Effector memory CD4-positive, alpha-beta T cell (primary cell): ENCODE data around the gene CRKL.
"Not testable (repeated sequence)": the region's sequence is repeated elsewhere in the genome, so short reads cannot be mapped to it uniquely, and the experiment has no call there.

ENCODE experiments used
- DNase-seq, 3 donors: peaks; one replicate each; pipeline ENCODE4 v3.0.0-alpha.2; 2020
- H3K27ac ChIP-seq: 2 replicates; pipeline ENCODE4 v1.7.0; 2013; ENCODE audit warnings: mild to moderate bottlenecking, low read length, moderate library complexity; ENCODE audit not compliant: insufficient read depth, poor library complexity, severe bottlenecking
- H3K27me3 ChIP-seq: replicated peaks from 2 replicates; pipeline ENCODE4 v1.7.0; 2013; ENCODE audit warnings: mild to moderate bottlenecking, low read length; ENCODE audit not compliant: insufficient read depth, control insufficient read depth, poor library complexity, severe bottlenecking
- H3K36me3 ChIP-seq: 2 replicates; pipeline ENCODE4 v1.7.0; 2013; ENCODE audit warnings: mild to moderate bottlenecking, low read length, moderate library complexity; ENCODE audit not compliant: control insufficient read depth, insufficient read depth
- H3K4me1 ChIP-seq: 2 replicates; pipeline ENCODE4 v1.7.0; 2013; ENCODE audit warnings: low read length, mild to moderate bottlenecking; ENCODE audit not compliant: control insufficient read depth, insufficient read depth, poor library complexity, severe bottlenecking
- H3K4me3 ChIP-seq: 2 replicates; pipeline ENCODE4 v1.7.0; 2013; ENCODE audit warnings: low read length, low read depth, mild to moderate bottlenecking; ENCODE audit not compliant: insufficient read depth, poor library complexity, severe bottlenecking
- H3K9me3 ChIP-seq: 2 replicates; pipeline ENCODE4 v1.7.0; 2013; ENCODE audit warnings: mild to moderate bottlenecking, low read length, moderate library complexity; ENCODE audit not compliant: control insufficient read depth

CRKL gene

GRCh38 chr22:20966883-20967696 is 49.9 kb downstream of the CRKL start, which contains the start of gene AIFM3:
TSS of gene AIFM3 (plus strand) at chr22:20967255. CDS start at chr22:20967945, 690 bp downstream.
- H3K36me3 ChIP-seq = no peaks in the 10 kb centered on the region
- H3K9me3 ChIP-seq = no peaks in the 10 kb centered on the region
- H3K27me3 ChIP-seq = no peaks in the 10 kb centered on the region
- no peak for DNase-seq
- no peak within 1 kb of the TSS for H3K27ac ChIP-seq
- no peak within 1 kb of the TSS for H3K4me3 ChIP-seq
- peaks cover 13% of the 10 kb centered on the region for H3K4me1 ChIP-seq

GRCh38 chr22:20967697-20968211 is 50.5 kb downstream of the CRKL start:
- no peak for DNase-seq

DNA sequence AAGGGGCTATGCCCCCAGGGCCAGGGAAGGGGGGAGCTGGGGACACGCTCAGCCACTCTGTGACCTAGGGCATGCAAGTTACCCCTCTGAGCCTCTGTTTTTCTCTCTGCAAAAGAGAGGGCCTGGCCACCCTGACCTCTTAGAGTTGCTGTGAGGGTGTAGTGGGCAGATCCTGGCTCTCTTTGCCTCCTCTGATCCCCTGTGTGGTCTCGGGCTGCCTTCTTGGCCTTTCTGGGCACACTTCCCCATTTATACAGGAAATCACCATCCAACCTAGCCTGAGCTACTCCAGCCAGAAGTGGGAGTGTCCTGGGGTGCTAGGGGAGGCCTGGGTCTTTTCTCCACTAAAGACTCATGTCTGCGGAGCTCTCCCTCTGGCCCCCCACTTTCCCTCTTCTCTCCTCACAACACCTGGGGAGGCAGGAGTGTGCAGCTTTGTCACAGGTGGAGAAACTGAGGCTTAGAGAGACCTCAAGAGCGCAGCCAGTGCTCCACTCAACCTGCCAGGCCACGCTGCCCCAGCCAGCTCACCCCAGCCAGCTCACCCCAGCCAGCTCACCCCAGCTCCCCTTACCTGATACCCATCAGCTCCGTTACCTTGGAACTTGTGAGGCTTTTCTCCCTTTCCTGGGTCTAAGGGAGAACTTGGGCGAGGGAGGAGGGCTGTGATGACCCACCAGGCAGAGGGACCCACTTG is 51.2 kb downstream of the CRKL start:
- Histone ChIP-seq H3K27ac (no peak overlapping the region), H3K27me3 (no peaks in the 10 kb centered on the region), H3K36me3 (no peaks in the 10 kb centered on the region), H3K4me3 (no peak overlapping the region), H3K4me1 (peaks cover 13% of the 10 kb centered on the region), H3K9me3 (no peaks in the 10 kb centered on the region)
- DNase-seq = no peak

More at GRCh38 chr22:20967697-20968211, 50.5 kb downstream of the CRKL start:
- Histone ChIP-seq H3K27ac (no peak overlapping the region), H3K4me1 (peaks cover 13% of the 10 kb centered on the region), H3K9me3 (no peaks in the 10 kb centered on the region), H3K36me3 (no peaks in the 10 kb centered on the region), H3K27me3 (no peaks in the 10 kb centered on the region), H3K4me3 (no peak overlapping the region)

DNA sequence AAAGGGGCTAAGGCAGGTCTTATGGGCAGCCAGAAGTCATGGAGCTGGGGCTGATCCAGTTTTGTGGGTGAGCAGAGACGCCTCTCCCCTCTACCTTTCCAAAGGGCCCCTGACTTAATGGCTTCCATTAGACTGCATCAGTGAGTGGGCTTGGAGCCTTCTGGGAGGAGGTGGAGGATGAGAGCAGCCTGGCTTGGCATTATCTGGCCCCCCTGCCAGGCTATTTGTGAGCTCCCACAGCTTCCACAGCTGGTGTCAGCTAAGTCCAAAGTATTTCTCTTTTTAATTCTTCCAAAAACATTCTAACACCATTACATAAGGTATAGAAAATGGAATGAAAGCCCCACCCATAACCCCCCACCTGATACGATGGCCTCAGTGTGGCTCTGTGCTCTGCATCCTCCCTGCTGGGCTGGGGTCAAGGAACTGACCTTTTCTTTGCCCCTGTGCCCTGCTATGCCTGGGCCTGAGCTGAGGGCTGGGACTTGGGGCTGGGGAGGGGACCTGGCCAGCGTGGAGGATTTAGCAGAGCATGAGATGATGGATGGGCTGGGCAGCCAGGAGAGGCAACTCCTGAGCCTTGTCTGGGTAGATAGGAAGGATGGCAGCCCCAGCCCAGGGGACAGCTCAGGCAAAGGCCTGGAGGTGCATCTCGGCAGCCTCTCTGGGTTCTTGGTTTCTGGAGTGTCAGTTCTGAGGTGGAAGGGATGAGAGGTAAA is 53.9 kb downstream of the CRKL start:
- no peaks in the 10 kb centered on the region for H3K4me1 ChIP-seq
- H3K27me3 ChIP-seq = no peaks in the 10 kb centered on the region
- no peak for DNase-seq
- no peak overlapping the region for H3K4me3 ChIP-seq
- H3K9me3 ChIP-seq = no peaks in the 10 kb centered on the region
- H3K36me3 ChIP-seq = no peaks in the 10 kb centered on the region
- no peak overlapping the region for H3K27ac ChIP-seq

DNA sequence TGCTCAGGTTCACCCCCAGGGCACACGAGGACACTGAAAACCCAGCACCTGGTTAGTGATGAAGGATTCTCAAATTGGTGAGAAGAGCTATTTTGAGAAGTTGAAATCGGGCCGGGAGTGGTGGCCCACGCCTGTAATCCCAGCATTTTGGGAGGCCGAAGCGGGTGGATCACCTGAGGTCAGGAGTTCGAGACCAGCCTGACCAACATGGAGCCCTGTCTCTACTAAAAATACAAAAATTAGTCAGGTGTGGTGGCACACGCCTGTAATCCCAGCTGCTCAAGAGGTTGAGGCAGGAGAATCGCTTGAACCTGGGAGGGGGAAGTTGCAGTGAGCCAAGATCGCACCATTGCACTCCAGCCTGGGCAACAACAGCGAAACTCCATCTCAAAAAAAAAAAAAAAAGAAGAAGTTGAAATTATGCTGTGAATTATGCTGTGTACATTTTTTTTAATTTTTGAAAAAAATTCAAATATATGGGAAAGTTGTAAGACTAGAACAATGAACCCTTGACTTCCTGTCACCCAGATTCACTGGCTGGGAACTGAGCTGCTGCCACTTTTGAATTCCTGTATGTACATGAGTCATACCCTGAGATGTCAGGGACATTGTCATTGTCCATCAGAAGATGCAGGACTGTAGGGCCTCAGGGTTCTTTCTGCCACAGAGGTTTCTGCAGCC is 54.9 kb downstream of the CRKL start:
- H3K27ac ChIP-seq, H3K27me3 ChIP-seq, H3K4me1 ChIP-seq, H3K36me3 ChIP-seq, H3K9me3 ChIP-seq, H3K4me3 ChIP-seq, DNase-seq: not testable (repeated sequence)

DNA sequence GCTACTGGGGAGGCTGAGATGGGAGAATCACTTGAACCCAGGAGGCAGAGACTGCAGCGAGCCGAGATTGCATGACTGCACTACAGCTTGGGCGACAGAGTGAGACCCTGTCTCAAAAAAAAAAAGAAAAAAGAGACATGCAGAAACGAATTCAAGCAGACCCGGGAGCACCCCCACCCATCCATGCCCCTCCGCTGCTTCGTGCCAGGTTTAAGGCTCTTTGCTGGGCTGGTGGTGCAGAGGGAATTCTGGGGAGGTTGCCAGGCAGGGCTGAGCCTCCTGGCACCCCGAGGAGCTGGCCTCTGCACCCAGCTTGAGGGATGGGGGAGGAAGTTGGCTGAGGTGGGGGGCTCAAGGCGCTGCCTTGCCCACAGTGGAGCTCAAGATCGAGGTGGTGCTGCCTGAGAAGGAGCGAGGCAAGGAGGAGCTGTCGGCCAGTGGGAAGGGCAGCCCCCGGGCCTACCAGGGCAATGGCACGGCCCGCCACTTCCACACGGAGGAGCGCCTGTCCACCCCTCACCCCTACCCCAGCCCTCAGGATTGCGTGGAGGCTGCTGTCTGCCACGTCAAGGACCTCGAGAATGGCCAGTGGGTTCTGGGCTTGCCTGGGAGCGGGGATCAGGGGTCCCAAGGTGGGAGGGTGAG is 55.8 kb downstream of the CRKL start:
- Histone ChIP-seq H3K4me1 (no peaks in the 10 kb centered on the region), H3K4me3 (no peak overlapping the region), H3K27ac (no peak overlapping the region), H3K9me3 (no peaks in the 10 kb centered on the region), H3K36me3 (no peaks in the 10 kb centered on the region), H3K27me3 (no peaks in the 10 kb centered on the region)
- no peak for DNase-seq

- Histone ChIP-seq H3K9me3 (no peaks in the 10 kb centered on the region), H3K27me3 (no peaks in the 10 kb centered on the region), H3K4me1 (no peaks in the 10 kb centered on the region), H3K4me3 (no peak overlapping the region), H3K27ac (no peak overlapping the region), H3K36me3 (no peaks in the 10 kb centered on the region)
- no peak for DNase-seq
Measured at GRCh38 chr22:20973634-20974286, 56.6 kb downstream of the CRKL start.

- no peak overlapping the region for H3K27ac ChIP-seq
- no peaks in the 10 kb centered on the region for H3K36me3 ChIP-seq
- DNase-seq = no peak
- H3K27me3 ChIP-seq = no peaks in the 10 kb centered on the region
- no peak overlapping the region for H3K4me3 ChIP-seq
- no peaks in the 10 kb centered on the region for H3K4me1 ChIP-seq
- no peaks in the 10 kb centered on the region for H3K9me3 ChIP-seq
Measured at GRCh38 chr22:20974336-20974955, 57.2 kb downstream of the CRKL start.
